H9 (cell line): ENCODE data around the gene PLEKHD1. TPM values are rescaled to one million over a fixed set of nuclear protein-coding genes. Genes with fewer than 3 reads are reported as not detected.

Source experiments
- DNase-seq: peaks from one replicate; pipeline ENCODE4 v3.0.0-alpha.2; 2017
- H2AFZ ChIP-seq: one replicate; pipeline ENCODE4 v1.6.1; 2013; ENCODE audit warnings: mild to moderate bottlenecking, low read length, control low read depth, moderate library complexity
- H2AK5ac ChIP-seq: 2 replicates; pipeline ENCODE4 v1.6.1; 2013; ENCODE audit warnings: low read length, control low read depth, mixed read lengths; ENCODE audit not compliant: insufficient read length
- H2BK120ac ChIP-seq: one replicate; pipeline ENCODE4 v1.6.1; 2013; ENCODE audit warnings: low read depth, mild to moderate bottlenecking, low read length, control low read depth, inconsistent platforms; ENCODE audit not compliant: poor library complexity, severe bottlenecking
- H2BK12ac ChIP-seq: 2 replicates; pipeline ENCODE4 v1.6.1; 2013; ENCODE audit warnings: low read length, control low read depth, mixed read lengths, low read depth; ENCODE audit not compliant: insufficient read length
- H2BK15ac ChIP-seq: 2 replicates; pipeline ENCODE4 v1.6.1; 2013; ENCODE audit warnings: low read depth, low read length, control low read depth
- H2BK20ac ChIP-seq: one replicate; pipeline ENCODE4 v1.6.1; 2013; ENCODE audit warnings: low read depth, mild to moderate bottlenecking, low read length, control low read depth, inconsistent platforms; ENCODE audit not compliant: poor library complexity, severe bottlenecking
- H2BK5ac ChIP-seq: 2 replicates; pipeline ENCODE4 v1.6.1; 2013; ENCODE audit warnings: low read length, control low read depth, mixed read lengths; ENCODE audit not compliant: insufficient read length
- H3K14ac ChIP-seq: 2 replicates; pipeline ENCODE4 v1.6.1; 2013; ENCODE audit warnings: low read length, control low read depth; ENCODE audit not compliant: insufficient read depth
- H3K18ac ChIP-seq: 2 replicates; pipeline ENCODE4 v1.6.1; 2013; ENCODE audit warnings: low read depth, mild to moderate bottlenecking, mixed read lengths, low read length, control low read depth; ENCODE audit not compliant: insufficient read length
- H3K23ac ChIP-seq: 2 replicates; pipeline ENCODE4 v1.6.1; 2013; ENCODE audit warnings: low read length, control low read depth, mixed read lengths, low read depth; ENCODE audit not compliant: insufficient read length
- H3K23me2 ChIP-seq: 2 replicates; pipeline ENCODE4 v1.6.1; 2013; ENCODE audit warnings: low read depth, mild to moderate bottlenecking, mixed read lengths, low read length, control low read depth; ENCODE audit not compliant: insufficient read length, poor library complexity, severe bottlenecking
- H3K27ac ChIP-seq: 2 replicates; pipeline ENCODE4 v1.5.1; 2013; ENCODE audit warnings: low read length, control low read depth, mixed read lengths, low read depth; ENCODE audit not compliant: insufficient read length
- H3K27me3 ChIP-seq: 2 replicates; pipeline ENCODE4 v1.6.1; 2013; ENCODE audit warnings: low read length, control low read depth, inconsistent platforms; ENCODE audit not compliant: insufficient read depth
- H3K4ac ChIP-seq: 2 replicates; pipeline ENCODE4 v1.6.1; 2013; ENCODE audit warnings: low read depth, mild to moderate bottlenecking, control low read depth, inconsistent platforms, low read length, moderate library complexity
- H3K4me1 ChIP-seq: 2 replicates; pipeline ENCODE4 v1.6.1; 2013; ENCODE audit warnings: low read length, control low read depth, inconsistent platforms; ENCODE audit not compliant: insufficient read depth
- H3K4me2 ChIP-seq: 2 replicates; pipeline ENCODE4 v1.6.1; 2013; ENCODE audit warnings: low read length, control low read depth, mixed read lengths; ENCODE audit not compliant: insufficient read length, insufficient read depth
- H3K56ac ChIP-seq: 2 replicates; pipeline ENCODE4 v1.6.1; 2013; ENCODE audit warnings: low read depth, mild to moderate bottlenecking, mixed read lengths, low read length, control low read depth; ENCODE audit not compliant: insufficient read length
- H3K79me1 ChIP-seq: 2 replicates; pipeline ENCODE4 v1.6.1; 2013; ENCODE audit warnings: low read depth, mild to moderate bottlenecking, moderate library complexity, low read length, control low read depth, inconsistent platforms; ENCODE audit not compliant: insufficient read depth, poor library complexity, severe bottlenecking
- H3K79me2 ChIP-seq: 2 replicates; pipeline ENCODE4 v1.6.1; 2013; ENCODE audit warnings: low read length, control low read depth, inconsistent platforms; ENCODE audit not compliant: insufficient read depth
- H3K9ac ChIP-seq: 2 replicates; pipeline ENCODE4 v1.6.1; 2013; ENCODE audit warnings: low read length, control low read depth, mixed read lengths; ENCODE audit not compliant: insufficient read length; ENCODE audit errors: extremely low read depth
- H3K9me3 ChIP-seq: one replicate; pipeline ENCODE4 v1.6.1; 2013; ENCODE audit warnings: low read depth, low read length, inconsistent platforms; ENCODE audit not compliant: control insufficient read depth
- H3T11ph ChIP-seq: one replicate; pipeline ENCODE4 v1.6.1; 2013; ENCODE audit warnings: mild to moderate bottlenecking, low read length, control low read depth, inconsistent platforms
- H4K20me1 ChIP-seq: one replicate; pipeline ENCODE4 v1.6.1; 2013; ENCODE audit not compliant: control insufficient read depth, insufficient read length, insufficient read depth
- H4K5ac ChIP-seq: 2 replicates; pipeline ENCODE4 v1.6.1; 2013; ENCODE audit warnings: low read depth, mild to moderate bottlenecking, mixed read lengths, low read length, control low read depth; ENCODE audit not compliant: insufficient read length
- H4K8ac ChIP-seq: replicated peaks from 2 replicates; pipeline ENCODE4 v1.6.1; 2013; ENCODE audit warnings: low read length, control low read depth, mixed read lengths, low read depth; ENCODE audit not compliant: insufficient read length
- H4K91ac ChIP-seq: 2 replicates; pipeline ENCODE4 v1.6.1; 2013; ENCODE audit warnings: low read depth, mild to moderate bottlenecking, moderate library complexity, mixed read lengths, low read length, control low read depth; ENCODE audit not compliant: insufficient read length
- H3K27ac Mint-ChIP-seq, 3 experiments: 2 replicates in 2 of 3; 3 replicates in 1 of 3; pipeline ENCODE4 v1.8.0; 2020 to 2021; ENCODE audit warnings: mixed read lengths in 3 of 3, mild to moderate bottlenecking in 1 of 3, moderate library complexity in 1 of 3
- H3K27me3 Mint-ChIP-seq: 2 replicates; pipeline ENCODE4 v1.8.0; 2021; ENCODE audit warnings: low read depth, mild to moderate bottlenecking, moderate library complexity, mixed read lengths
- H3K36me3 Mint-ChIP-seq, 3 experiments: 2 replicates in 2 of 3; 3 replicates in 1 of 3; pipeline ENCODE4 v1.8.0; 2020 to 2021; ENCODE audit warnings: low read depth in 3 of 3, mixed read lengths in 3 of 3; ENCODE audit not compliant: insufficient read depth in 1 of 3
- H3K4me1 Mint-ChIP-seq, 2 experiments: 2 replicates each; pipeline ENCODE4 v1.8.0; 2020; ENCODE audit warnings: mixed read lengths in 2 of 2
- H3K4me3 Mint-ChIP-seq, 2 experiments: 2 replicates in 1 of 2; 3 replicates in 1 of 2; pipeline ENCODE4 v1.8.0; 2020 to 2021; ENCODE audit warnings: mild to moderate bottlenecking in 2 of 2, mixed read lengths in 2 of 2, moderate library complexity in 1 of 2
- H3K9me3 Mint-ChIP-seq, 2 experiments: 2 replicates in 1 of 2; 3 replicates in 1 of 2; pipeline ENCODE4 v1.8.0; 2020; ENCODE audit warnings: mild to moderate bottlenecking in 2 of 2, mixed read lengths in 2 of 2, moderate library complexity in 1 of 2
- WGBS: extraction: QIAGEN DNeasy Blood & Tissue Kit; methylation state at CpG from one replicate; pipeline ENCODE4 v1.1.7; 2013; ENCODE audit warnings: missing lambda C conversion rate, low lambda C conversion rate, mixed read lengths; ENCODE audit not compliant: insufficient read length; ENCODE audit errors: extremely low coverage; 5-methylcytosine and 5-hydroxymethylcytosine counted together
- total RNA-seq: library from RNA; stranded (reverse); gene quantifications from 2 replicates; pipeline ENCODE4 v1.2.1, GENCODE V29; 2021
- TF ChIP-seq, protein P1 (sequence below): fragments of 200-600 bp; sonication (generic); conservative IDR thresholded peaks from 3 replicates; pipeline ENCODE4 v1.8.0; 2021; ENCODE audit warnings: antibody characterized with exemption, mild to moderate bottlenecking

Gene PLEKHD1
- total RNA-seq, 1 experiment from 2014 or later: 0.37 TPM

DNA sequence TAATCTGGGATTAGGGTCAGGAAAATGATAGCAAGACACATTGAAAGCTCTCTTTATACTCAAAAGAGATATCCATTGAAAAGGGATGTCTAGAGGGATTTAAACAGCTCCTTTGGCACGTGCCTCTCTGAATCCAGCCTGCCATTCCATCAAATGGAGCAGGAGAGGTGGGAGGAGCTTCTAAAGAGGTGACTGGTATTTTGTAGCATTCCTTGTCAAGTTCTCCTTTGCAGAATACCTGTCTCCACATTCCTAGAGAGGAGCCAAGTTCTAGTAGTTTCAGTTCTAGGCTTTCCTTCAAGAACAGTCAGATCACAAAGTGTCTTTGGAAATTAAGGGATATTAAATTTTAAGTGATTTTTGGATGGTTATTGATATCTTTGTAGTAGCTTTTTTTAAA, 25.4 kb upstream of the PLEKHD1 start:
- H3K9me3 Mint-ChIP-seq: no peaks in the 10 kb centered on the region
- TF ChIP-seq, protein P1, sequence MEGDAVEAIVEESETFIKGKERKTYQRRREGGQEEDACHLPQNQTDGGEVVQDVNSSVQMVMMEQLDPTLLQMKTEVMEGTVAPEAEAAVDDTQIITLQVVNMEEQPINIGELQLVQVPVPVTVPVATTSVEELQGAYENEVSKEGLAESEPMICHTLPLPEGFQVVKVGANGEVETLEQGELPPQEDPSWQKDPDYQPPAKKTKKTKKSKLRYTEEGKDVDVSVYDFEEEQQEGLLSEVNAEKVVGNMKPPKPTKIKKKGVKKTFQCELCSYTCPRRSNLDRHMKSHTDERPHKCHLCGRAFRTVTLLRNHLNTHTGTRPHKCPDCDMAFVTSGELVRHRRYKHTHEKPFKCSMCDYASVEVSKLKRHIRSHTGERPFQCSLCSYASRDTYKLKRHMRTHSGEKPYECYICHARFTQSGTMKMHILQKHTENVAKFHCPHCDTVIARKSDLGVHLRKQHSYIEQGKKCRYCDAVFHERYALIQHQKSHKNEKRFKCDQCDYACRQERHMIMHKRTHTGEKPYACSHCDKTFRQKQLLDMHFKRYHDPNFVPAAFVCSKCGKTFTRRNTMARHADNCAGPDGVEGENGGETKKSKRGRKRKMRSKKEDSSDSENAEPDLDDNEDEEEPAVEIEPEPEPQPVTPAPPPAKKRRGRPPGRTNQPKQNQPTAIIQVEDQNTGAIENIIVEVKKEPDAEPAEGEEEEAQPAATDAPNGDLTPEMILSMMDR: no peak
- no peak overlapping the region for H3K23ac ChIP-seq
- H3K36me3 Mint-ChIP-seq: peaks cover 6 to 20% (median 13%) of the 10 kb centered on the region in 3 experiments; a peak in 6 of 7 replicates
- H3K79me2 ChIP-seq: no peaks in the 10 kb centered on the region
- no peak overlapping the region for H3K4me2 ChIP-seq
- no peaks in the 10 kb centered on the region for H3K79me1 ChIP-seq
- no peak overlapping the region for H4K5ac ChIP-seq
- no peak overlapping the region for H3K4me3 Mint-ChIP-seq
- no peak overlapping the region for H3K18ac ChIP-seq
- H3K27ac Mint-ChIP-seq: no peak overlapping the region
- no peak for DNase-seq
- no peak overlapping the region for H3K9ac ChIP-seq
- H3K27ac ChIP-seq: no peak overlapping the region
- no peak overlapping the region for H3K56ac ChIP-seq
- H3K27me3 ChIP-seq: no peaks in the 10 kb centered on the region
- H4K20me1 ChIP-seq: no peaks in the 10 kb centered on the region
- no peaks in the 10 kb centered on the region for H3K27me3 Mint-ChIP-seq
- no peak overlapping the region for H2BK120ac ChIP-seq
- H2BK12ac ChIP-seq: no peak overlapping the region
- WGBS: no CpG with 5 or more reads among the region's 1 CpG
- no peaks in the 10 kb centered on the region for H3K23me2 ChIP-seq
- H3K14ac ChIP-seq: no peak overlapping the region
- no peak overlapping the region for H2BK20ac ChIP-seq
- no peak overlapping the region for H2AK5ac ChIP-seq
- H2BK15ac ChIP-seq: no peak overlapping the region
- no peak overlapping the region for H2AFZ ChIP-seq
- H4K91ac ChIP-seq: no peak overlapping the region
- no peaks in the 10 kb centered on the region for H3K4me1 ChIP-seq
- H3K4ac ChIP-seq: no peak overlapping the region
- no peaks in the 10 kb centered on the region for H3K4me1 Mint-ChIP-seq
- H3K9me3 ChIP-seq: no peaks in the 10 kb centered on the region
- H2BK5ac ChIP-seq: no peak overlapping the region
- H3T11ph ChIP-seq: no peak overlapping the region
- no peak overlapping the region for H4K8ac ChIP-seq
